Left ventricle myocardium inferior (tissue), 1 donor: Measurements from ENCODE around the gene TECR. TPM values are rescaled to one million over a fixed set of nuclear protein-coding genes. Genes with fewer than 3 reads are reported as not detected.

ENCODE experiments used
- DNase-seq: peaks from one replicate; pipeline ENCODE4 v3.0.0-alpha.2; 2020
- H3K27ac ChIP-seq: fragments of 200-600 bp; replicated peaks from 2 replicates; pipeline ENCODE4 v1.8.0; 2021
- H3K27me3 ChIP-seq: fragments of 200-600 bp; 2 replicates; pipeline ENCODE4 v1.8.0; 2021; ENCODE audit warnings: low read depth
- H3K36me3 ChIP-seq: fragments of 200-600 bp; 2 replicates; pipeline ENCODE4 v1.8.0; 2021
- H3K4me1 ChIP-seq: fragments of 200-600 bp; 2 replicates; pipeline ENCODE4 v1.8.0; 2021
- H3K4me3 ChIP-seq: fragments of 200-600 bp; 2 replicates; pipeline ENCODE4 v1.8.0; 2021; ENCODE audit warnings: mild to moderate bottlenecking, moderate library complexity
- H3K9me3 ChIP-seq: fragments of 200-600 bp; replicated peaks from 2 replicates; pipeline ENCODE4 v1.8.0; 2021
- CTCF ChIP-seq: fragments of 200-600 bp; IDR thresholded peaks from 2 replicates; pipeline ENCODE4 v1.8.0; 2021; ENCODE audit warnings: antibody characterized with exemption, mild to moderate bottlenecking, borderline replicate concordance
- intact Hi-C: fragments of 100-400 bp; cut with micrococcal nuclease; formaldehyde crosslinking; loops from one replicate; pipeline ENCODE4 v1.11.0; 2022
- total RNA-seq: library from RNA; stranded (reverse); fragmentation: NEBNext Ultra II Directional; extraction: Animal tissue kit (Norgen Biotek cat#: 25700); gene quantifications from one replicate; pipeline ENCODE4 v1.2.1, GENCODE V29; 2021
- donor health status: DM: no; HTN: yes; CAD: no; lungs with severe emphysema.

TECR gene
- total RNA-seq, 1 donor from 2014 or later = 69.3 TPM

- Histone ChIP-seq H3K27ac (no peak overlapping the region), H3K4me3 (no peak overlapping the region), H3K9me3 (no peaks in the 10 kb centered on the region), H3K27me3 (no peaks in the 10 kb centered on the region), H3K36me3 (peaks cover 36% of the 10 kb centered on the region), H3K4me1 (peaks cover 62% of the 10 kb centered on the region)
- DNase-seq = no peak
- TF ChIP-seq CTCF = no peak
- intact Hi-C loops = no loop called here
Measured at GRCh38 chr19:14553042-14553938, 23.9 kb downstream of the TECR start.

- Histone ChIP-seq H3K9me3 (no peaks in the 10 kb centered on the region), H3K4me3 (no peak overlapping the region), H3K27me3 (no peaks in the 10 kb centered on the region), H3K36me3 (peaks cover 31% of the 10 kb centered on the region), H3K27ac (peak overlapping the region; percentile 27), H3K4me1 (peaks cover 68% of the 10 kb centered on the region)
- DNase-seq = no peak
- intact Hi-C loops = no loop called here
- TF ChIP-seq CTCF = no peak
Measured at GRCh38 chr19:14553939-14554243, 24.5 kb downstream of the TECR start.

DNA sequence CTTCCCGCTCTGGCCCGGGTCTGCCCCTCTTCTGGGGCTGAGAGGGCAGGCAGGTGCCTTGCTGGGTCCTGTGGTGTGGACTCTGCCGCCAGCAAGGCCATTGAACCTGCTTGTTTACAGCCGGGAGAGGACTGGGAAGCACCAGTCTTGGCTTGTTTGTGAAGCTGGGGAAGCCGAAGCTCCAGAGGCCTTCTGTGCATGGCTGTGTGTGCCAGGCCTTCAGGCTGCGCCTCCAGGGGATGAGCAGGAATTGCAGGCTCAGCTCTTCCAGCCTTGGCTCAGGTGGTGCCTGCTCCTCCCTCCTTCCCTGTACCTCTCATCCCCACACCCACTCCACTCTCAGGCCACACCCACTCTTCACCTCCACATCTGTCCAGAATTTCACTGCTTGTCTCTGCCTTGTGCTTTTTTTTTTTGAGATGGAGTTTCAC is 25.0 kb downstream of the TECR start:
- TF ChIP-seq CTCF = no peak
- Histone ChIP-seq H3K4me1 (peaks cover 73% of the 10 kb centered on the region), H3K9me3 (no peaks in the 10 kb centered on the region), H3K27ac (peak overlapping the region; percentile 27), H3K4me3 (no peak overlapping the region), H3K36me3 (peaks cover 26% of the 10 kb centered on the region), H3K27me3 (no peaks in the 10 kb centered on the region)
- no peak for DNase-seq
- intact Hi-C loops = no loop called here

DNA sequence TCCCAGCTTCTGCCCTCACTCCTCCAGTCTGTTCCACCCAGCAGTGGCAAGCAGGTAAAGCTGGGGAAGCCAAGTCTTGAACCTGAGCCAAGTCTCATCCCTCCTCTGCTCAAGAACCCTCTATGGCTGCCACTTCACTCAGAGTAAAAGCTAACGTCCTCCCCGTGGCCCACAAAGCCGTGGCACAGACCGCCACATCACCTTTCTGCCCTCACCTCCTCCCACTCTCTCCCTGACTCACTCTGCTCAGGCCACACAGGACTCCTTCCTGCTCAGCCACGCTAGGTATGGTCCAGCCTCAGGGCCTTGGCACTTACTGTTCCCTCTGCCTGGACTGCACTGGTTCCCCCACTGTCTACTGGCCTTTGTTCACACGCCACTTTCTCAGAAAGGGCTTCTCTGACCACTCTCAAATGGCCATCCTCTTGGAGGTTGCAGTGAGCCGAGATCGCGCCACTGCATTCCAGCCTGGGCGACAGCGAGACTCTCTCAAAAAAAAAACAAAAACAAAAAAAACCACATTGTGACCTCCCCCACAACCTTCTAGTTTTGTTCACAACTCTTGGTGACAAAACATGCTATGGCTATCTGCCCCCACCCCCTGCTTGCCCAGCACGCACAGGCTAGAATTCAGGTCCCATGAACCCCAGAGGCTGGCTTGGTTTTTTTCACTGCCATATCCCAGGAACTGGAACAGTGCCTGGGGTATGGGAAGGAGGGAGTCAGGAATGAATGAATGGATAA is 26.7 kb downstream of the TECR start:
- Histone ChIP-seq H3K9me3 (no peaks in the 10 kb centered on the region), H3K36me3 (peaks cover 16% of the 10 kb centered on the region), H3K4me1 (peaks cover 75% of the 10 kb centered on the region), H3K27ac (peak overlapping the region; percentile 72), H3K4me3 (peak overlapping the region; percentile 40), H3K27me3 (no peaks in the 10 kb centered on the region)
- no peak for TF ChIP-seq CTCF
- intact Hi-C loops = no loop called here
- no peak for DNase-seq

DNA sequence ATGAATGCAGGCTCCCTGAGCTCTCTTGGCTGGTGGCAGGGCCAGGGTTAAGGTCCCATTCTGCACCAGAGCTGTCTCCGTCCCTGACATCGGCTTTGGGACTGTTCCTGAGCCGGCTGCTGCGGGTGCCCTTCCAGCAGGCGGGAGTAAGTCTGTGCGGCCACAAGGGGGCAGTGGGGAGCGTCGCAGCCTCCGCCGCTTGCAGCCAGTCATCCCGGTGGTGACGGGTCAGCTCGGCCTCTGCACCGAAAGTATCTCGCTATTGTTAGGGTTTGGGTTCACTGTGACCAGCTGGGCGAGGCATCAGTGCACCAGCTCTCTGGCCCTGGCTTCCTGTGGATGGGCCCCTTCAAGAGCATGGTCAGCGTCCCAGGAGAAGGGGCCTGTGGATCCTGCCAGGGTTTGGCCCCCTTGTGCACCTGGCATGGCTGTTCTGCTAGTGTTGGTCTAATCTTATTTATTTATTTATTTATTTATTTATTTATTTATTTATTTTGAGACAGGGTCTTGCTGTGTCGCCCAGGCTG is 27.3 kb downstream of the TECR start:
- H3K4me1 ChIP-seq = peaks cover 76% of the 10 kb centered on the region

More for the DNA sequence above, 27.3 kb downstream of the TECR start:
- Histone ChIP-seq H3K4me3 (peak overlapping the region; percentile 40), H3K9me3 (no peaks in the 10 kb centered on the region), H3K27me3 (no peaks in the 10 kb centered on the region), H3K36me3 (peaks cover 16% of the 10 kb centered on the region), H3K27ac (peak overlapping the region; percentile 72)
- DNase-seq = peak; percentile 79
- intact Hi-C loops = no loop called here
- peak; percentile 97 for TF ChIP-seq CTCF
